IMR-90 (cell line): ENCODE data around the gene TMEM143. TPM values are rescaled to one million over a fixed set of nuclear protein-coding genes. Genes with fewer than 3 reads are reported as not detected.
"Not testable (repeated sequence)": the region's sequence is repeated elsewhere in the genome, so short reads cannot be mapped to it uniquely, and the experiment has no call there.

ENCODE experiments used
- ATAC-seq: fragments of 200-7000 bp; cut with Tn5 transposase; 2 replicates; pipeline ENCODE4 v1.9.1; 2020; ENCODE audit warnings: low read depth, mild to moderate bottlenecking, moderate library complexity
- BruUV-seq: library from RNA; stranded (reverse); fragments of 400-500 nt; replicated peaks from 2 replicates; lab custom pipeline; 2021; lab: Mats Ljungman, UMichigan
- CTCF ChIA-PET: fragments of 300-600 bp; formaldehyde crosslinking; extraction: SDS; loops from one replicate; lab custom pipeline; 2021; ENCODE audit warnings: antibody characterized with exemption; lab: Yijun Ruan, JAX
- POLR2A ChIA-PET: fragments of 300-600 bp; sonication (Branson Sonifier 250); formaldehyde crosslinking; loops from one replicate; lab custom pipeline; 2022; ENCODE audit warnings: antibody characterized with exemption; ENCODE audit not compliant: unreplicated experiment; lab: Charles Lee
- DNase-seq: peaks from one replicate; pipeline ENCODE4 v3.0.0; 2013
- H2AFZ ChIP-seq: replicated peaks from 2 replicates; pipeline ENCODE3; 2013; ENCODE audit warnings: low read length, mild to moderate bottlenecking; ENCODE audit not compliant: poor library complexity
- H2AK5ac ChIP-seq: 2 replicates; pipeline ENCODE4 v1.6.1; 2013; ENCODE audit warnings: low read depth, low read length, inconsistent platforms
- H2AK9ac ChIP-seq: replicated peaks from 2 replicates; pipeline ENCODE3; 2013; ENCODE audit warnings: mild to moderate bottlenecking, low read depth, low read length, moderate library complexity; ENCODE audit not compliant: poor library complexity
- H2BK120ac ChIP-seq: 2 replicates; pipeline ENCODE4 v1.6.1; 2013; ENCODE audit warnings: low read depth, low read length, inconsistent platforms
- H2BK15ac ChIP-seq: 3 replicates; pipeline ENCODE4 v1.6.1; 2013; ENCODE audit warnings: low read depth, low read length, inconsistent platforms
- H2BK20ac ChIP-seq: 2 replicates; pipeline ENCODE4 v1.6.1; 2013; ENCODE audit warnings: low read depth, mild to moderate bottlenecking, inconsistent platforms, low read length, moderate library complexity
- H2BK5ac ChIP-seq: 2 replicates; pipeline ENCODE4 v1.6.1; 2013; ENCODE audit warnings: mild to moderate bottlenecking, low read depth, low read length, inconsistent platforms; ENCODE audit not compliant: poor library complexity, severe bottlenecking
- H3K14ac ChIP-seq: replicated peaks from 2 replicates; pipeline ENCODE4 v1.6.1; 2013; ENCODE audit warnings: low read depth, low read length, inconsistent platforms
- H3K18ac ChIP-seq: 2 replicates; pipeline ENCODE4 v1.6.1; 2013; ENCODE audit warnings: low read depth, low read length, control low read depth
- H3K23ac ChIP-seq: 2 replicates; pipeline ENCODE4 v1.6.1; 2013; ENCODE audit warnings: low read depth, low read length, inconsistent platforms
- H3K27ac ChIP-seq: 2 replicates; pipeline ENCODE4 v1.5.1; 2013; ENCODE audit warnings: mild to moderate bottlenecking, control low read depth, low read length; ENCODE audit not compliant: insufficient read depth
- H3K27me3 ChIP-seq: 2 replicates; pipeline ENCODE4 v1.6.1; 2013; ENCODE audit warnings: low read length; ENCODE audit not compliant: control insufficient read depth, insufficient read depth
- H3K36me3 ChIP-seq: 2 replicates; pipeline ENCODE4 v1.6.1; 2013; ENCODE audit warnings: low read length, mixed read lengths; ENCODE audit not compliant: control insufficient read depth, insufficient read depth
- H3K4ac ChIP-seq: 2 replicates; pipeline ENCODE4 v1.6.1; 2013; ENCODE audit warnings: low read depth, low read length, inconsistent platforms
- H3K4me1 ChIP-seq: 2 replicates; pipeline ENCODE4 v1.6.1; 2013; ENCODE audit warnings: low read length, mixed read lengths; ENCODE audit not compliant: control insufficient read depth, insufficient read depth
- H3K4me2 ChIP-seq: 2 replicates; pipeline ENCODE4 v1.6.1; 2013; ENCODE audit warnings: low read depth, mild to moderate bottlenecking, control low read depth, low read length, moderate library complexity
- H3K4me3 ChIP-seq: 2 replicates; pipeline ENCODE4 v1.5.1; 2013; ENCODE audit warnings: low read depth, mild to moderate bottlenecking, control low read depth, low read length, moderate library complexity; ENCODE audit not compliant: insufficient read depth
- H3K56ac ChIP-seq: 2 replicates; pipeline ENCODE4 v1.6.1; 2013; ENCODE audit warnings: low read length, inconsistent platforms; ENCODE audit not compliant: insufficient read depth; ENCODE audit errors: extremely low read depth
- H3K79me1 ChIP-seq, 2 experiments: 2 replicates each; pipeline ENCODE4 v1.6.1; 2013; ENCODE audit warnings: low read length in 2 of 2, inconsistent platforms in 1 of 2, low read depth in 1 of 2
- H3K9ac ChIP-seq: 2 replicates; pipeline ENCODE4 v1.6.1; 2013; ENCODE audit warnings: low read depth, low read length, control low read depth
- H3K9me1 ChIP-seq: 2 replicates; pipeline ENCODE4 v1.6.1; 2013; ENCODE audit warnings: low read length, inconsistent platforms; ENCODE audit not compliant: insufficient read depth
- H3K9me3 ChIP-seq: 2 replicates; pipeline ENCODE4 v1.6.1; 2013; ENCODE audit warnings: low read length; ENCODE audit not compliant: control insufficient read depth, insufficient read depth
- H4K20me1 ChIP-seq: 2 replicates; pipeline ENCODE4 v1.6.1; 2013; ENCODE audit warnings: low read length, inconsistent platforms; ENCODE audit not compliant: insufficient read depth
- H4K5ac ChIP-seq: 2 replicates; pipeline ENCODE4 v1.6.1; 2013; ENCODE audit warnings: mild to moderate bottlenecking, low read depth, low read length, control low read depth
- H4K8ac ChIP-seq, 2 experiments: 2 replicates each; pipeline ENCODE4 v1.6.1; 2013; ENCODE audit warnings: low read depth in 2 of 2, low read length in 2 of 2, control low read depth in 1 of 2, inconsistent platforms in 1 of 2
- H4K91ac ChIP-seq: 2 replicates; pipeline ENCODE4 v1.6.1; 2013; ENCODE audit warnings: low read depth, low read length, inconsistent platforms; ENCODE audit not compliant: insufficient read depth
- WGBS, 2 experiments: methylation state at CpG; one replicate each; pipeline versions ENCODE4 v1.1.5 to v1.1.7; 2013; ENCODE audit warnings: missing lambda C conversion rate in 2 of 2; ENCODE audit not compliant: insufficient read length in 1 of 2; ENCODE audit errors: extremely low coverage in 2 of 2; 5-methylcytosine and 5-hydroxymethylcytosine counted together
- dilution Hi-C: fragments of 300-500 bp; cut with HindIII; formaldehyde crosslinking; loops from one replicate; pipeline ENCODE4 v1.14.3; 2018; ENCODE audit warnings: low sequenced_read_pairs; ENCODE audit not compliant: unreplicated experiment
- in situ Hi-C: fragments of 300-500 bp; cut with MboI; formaldehyde crosslinking; loops from 3 replicates; pipeline ENCODE4 v1.14.3; 2019; ENCODE audit warnings: low sequenced_read_pairs, inconsistent platforms, mixed read lengths
- intact Hi-C: fragments of 100-400 bp; cut with micrococcal nuclease; formaldehyde crosslinking; loops from 2 replicates; pipeline ENCODE4 v1.10.0; 2022
- polyA plus RNA-seq, 3 experiments: library from polyadenylated mRNA; depleted of rRNA; stranded (reverse); fragments of >200 nt; gene quantifications; 2 replicates each; pipeline ENCODE4 v1.2.3, GENCODE V29; 2012; ENCODE audit warnings: low replicate concordance in 1 of 3
- total RNA-seq: library from RNA; depleted of rRNA; stranded (reverse); fragments of >200 nt; gene quantifications from 2 replicates; pipeline ENCODE4 v1.2.3, GENCODE V29; 2012

The TMEM143 gene
- total and polyA plus RNA-seq, 2 of the 4 experiments (the other 2 are of a cell fraction), result 1.3 to 7.6 TPM

GRCh38 chr19:48371771-48372170 is 8.0 kb upstream of the TMEM143 start:
- H2BK120ac ChIP-seq, H3K18ac ChIP-seq, in situ Hi-C loops, CTCF ChIA-PET, H3K4me2 ChIP-seq, H3K9me3 ChIP-seq, H3K36me3 ChIP-seq, H3K27ac ChIP-seq, H2AFZ ChIP-seq, H4K5ac ChIP-seq, H4K20me1 ChIP-seq, H3K9ac ChIP-seq, H3K9me1 ChIP-seq, H3K14ac ChIP-seq, DNase-seq, H3K4me3 ChIP-seq, dilution Hi-C loops, H4K91ac ChIP-seq, H4K8ac ChIP-seq, H2BK20ac ChIP-seq, H3K56ac ChIP-seq, ATAC-seq, H3K79me1 ChIP-seq, H3K27me3 ChIP-seq, H2AK5ac ChIP-seq, H2AK9ac ChIP-seq, H2BK15ac ChIP-seq, POLR2A ChIA-PET, H2BK5ac ChIP-seq, BruUV-seq, H3K23ac ChIP-seq, intact Hi-C loops, H3K4ac ChIP-seq, H3K4me1 ChIP-seq: not testable (repeated sequence)
- WGBS, 2 experiments, result no CpG with 5 or more reads among the region's 5 CpGs
